HCT116 (cell line): ENCODE data around the gene IGF2R. TPM values are rescaled to one million over a fixed set of nuclear protein-coding genes. Genes with fewer than 3 reads are reported as not detected.

Experiments used
- ATAC-seq: fragments of 200-7000 bp; cut with Tn5 transposase; 2 replicates; pipeline ENCODE4 v1.9.1; 2020; ENCODE audit warnings: mild to moderate bottlenecking, moderate library complexity
- BruUV-seq: library from RNA; stranded (reverse); fragments of 400-500 nt; replicated peaks from 2 replicates; lab custom pipeline; 2021; lab: Mats Ljungman, UMichigan
- CTCF ChIA-PET: fragments of 300-600 bp; sonication (Branson Sonifier 250); formaldehyde crosslinking; loops from one replicate; lab custom pipeline; 2021; ENCODE audit warnings: antibody characterized with exemption; lab: Charles Lee
- POLR2A ChIA-PET: fragments of 300-600, 350-600 bp; sonication (Branson Sonifier 250); formaldehyde crosslinking; loops from one replicate; lab custom pipeline; 2021; ENCODE audit warnings: antibody characterized with exemption; lab: Charles Lee
- RAD21 ChIA-PET, 2 experiments: fragments of 300-600 bp; sonication (Branson Sonifier 250); formaldehyde crosslinking; loops; one replicate each; lab custom pipeline; 2023; ENCODE audit warnings: low total read pairs in 2 of 2; ENCODE audit not compliant: uncharacterized antibody in 2 of 2, unreplicated experiment in 2 of 2, low non-redundant PET in 1 of 2; lab: Charles Lee
- DNase-seq: peaks from one replicate; pipeline ENCODE4 v3.0.0-alpha.2; 2010; ENCODE audit warnings: low read depth, low spot score
- H2AFZ ChIP-seq: fragments of 200-600 bp; shearing (Covaris generic), sonication (generic); 2 replicates; pipeline ENCODE4 v1.6.1; 2017; ENCODE audit warnings: low read depth, mixed run types, mixed read lengths, antibody characterized with exemption, low read length; ENCODE audit not compliant: poor library complexity, severe bottlenecking
- H3K27ac ChIP-seq: 2 replicates; pipeline ENCODE4 v1.5.1; 2012; ENCODE audit warnings: low read depth, low read length
- H3K27me3 ChIP-seq: fragments of 200-600 bp; sonication (generic); 2 replicates; pipeline ENCODE4 v1.6.1; 2016; ENCODE audit warnings: mixed run types, low read length, mixed read lengths; ENCODE audit not compliant: insufficient read depth
- H3K36me3 ChIP-seq, 2 experiments: fragments of 200-500 bp in 1 of 2; fragments of 200-600 bp in 1 of 2; sonication (Bioruptor generic) in 1 of 2; sonication (generic) in 1 of 2; 2 replicates each; pipeline versions ENCODE4 v1.5.1 to v1.6.1; 2014 to 2016; ENCODE audit warnings: low read length in 2 of 2, inconsistent platforms in 1 of 2, mixed read lengths in 1 of 2, mixed run types in 1 of 2; ENCODE audit not compliant: insufficient read depth in 2 of 2, control insufficient read depth in 1 of 2
- H3K4me1 ChIP-seq, 2 experiments: fragments of 200-600 bp in 1 of 2; sonication (generic) in 1 of 2; 2 replicates each; pipeline versions ENCODE4 v1.5.1 to v1.6.1; 2012 to 2017; ENCODE audit warnings: low read length in 2 of 2, inconsistent platforms in 1 of 2, mild to moderate bottlenecking in 1 of 2, mixed read lengths in 1 of 2, mixed run types in 1 of 2, moderate library complexity in 1 of 2; ENCODE audit not compliant: insufficient read depth in 2 of 2, control insufficient read depth in 1 of 2
- H3K4me2 ChIP-seq: fragments of 200-600 bp; sonication (generic); 2 replicates; pipeline ENCODE4 v1.6.1; 2017; ENCODE audit warnings: mixed run types, low read length, mixed read lengths
- H3K4me3 ChIP-seq, 2 experiments: fragments of 200-600 bp in 1 of 2; sonication (generic) in 1 of 2; replicated peaks in 1 of 2; 2 replicates each; pipeline ENCODE4 v1.5.1; 2011 to 2016; ENCODE audit warnings: low read length in 2 of 2, control low read depth in 1 of 2, low read depth in 1 of 2, mild to moderate bottlenecking in 1 of 2, mixed read lengths in 1 of 2, mixed run types in 1 of 2
- H3K79me2 ChIP-seq: fragments of 200-600 bp; sonication (generic); 2 replicates; pipeline ENCODE4 v1.6.1; 2017; ENCODE audit warnings: mild to moderate bottlenecking, mixed run types, low read length, moderate library complexity, mixed read lengths; ENCODE audit not compliant: insufficient read depth
- H3K9ac ChIP-seq: fragments of 200-600 bp; sonication (generic); 2 replicates; pipeline ENCODE4 v1.6.1; 2016; ENCODE audit warnings: low read length, mixed read lengths
- H3K9me2 ChIP-seq: fragments of 200-600 bp; sonication (generic), shearing (Covaris generic); 2 replicates; pipeline ENCODE4 v1.6.1; 2017; ENCODE audit warnings: mixed run types, mild to moderate bottlenecking, moderate library complexity; ENCODE audit not compliant: insufficient read depth
- H3K9me3 ChIP-seq, 2 experiments: fragments of 200-500 bp in 1 of 2; fragments of 200-600 bp in 1 of 2; sonication (Bioruptor generic) in 1 of 2; sonication (generic) in 1 of 2; 2 replicates each; pipeline ENCODE4 v1.6.1; 2014 to 2017; ENCODE audit warnings: low read length in 2 of 2, mixed read lengths in 2 of 2, inconsistent platforms in 1 of 2, low read depth in 1 of 2, mild to moderate bottlenecking in 1 of 2, mixed run types in 1 of 2, moderate library complexity in 1 of 2; ENCODE audit not compliant: control insufficient read depth in 1 of 2, insufficient read depth in 1 of 2
- H4K20me1 ChIP-seq: fragments of 200-600 bp; sonication (generic), shearing (Covaris generic); 2 replicates; pipeline ENCODE4 v1.6.1; 2017; ENCODE audit warnings: mixed run types, mild to moderate bottlenecking, moderate library complexity; ENCODE audit not compliant: insufficient read depth
- ATF3 ChIP-seq: IDR thresholded peaks from 2 replicates; pipeline ENCODE4 v1.6.1; 2012
- CBX3 ChIP-seq: IDR thresholded peaks from 2 replicates; pipeline ENCODE4 v1.6.1; 2012; ENCODE audit warnings: low read depth
- CEBPB ChIP-seq: IDR thresholded peaks from 2 replicates; pipeline ENCODE4 v1.6.1; 2012; ENCODE audit warnings: low read depth
- CTCF ChIP-seq, 3 experiments: fragments of 200-600 bp in 1 of 3; sonication (generic) in 1 of 3; IDR thresholded peaks in 2 of 3; conservative IDR thresholded peaks in 1 of 3; 2 replicates each; pipeline ENCODE4 v1.5.1; 2012 to 2017; ENCODE audit warnings: low read depth in 2 of 3, low read length in 2 of 3, antibody characterized with exemption in 1 of 3, borderline replicate concordance in 1 of 3, control low read depth in 1 of 3, mild to moderate bottlenecking in 1 of 3, mixed read lengths in 1 of 3, mixed run types in 1 of 3, moderate library complexity in 1 of 3; ENCODE audit not compliant: insufficient read depth in 1 of 3
- EGR1 ChIP-seq: IDR thresholded peaks from 2 replicates; pipeline ENCODE4 v1.6.1; 2012; ENCODE audit warnings: low read depth
- ELF1 ChIP-seq: IDR thresholded peaks from 2 replicates; pipeline ENCODE4 v1.6.1; 2012; ENCODE audit warnings: low read depth, borderline replicate concordance
- EZH2 ChIP-seq: fragments of 200-600 bp; sonication (generic); IDR thresholded peaks from 2 replicates; pipeline ENCODE4 v1.6.1; 2017; ENCODE audit warnings: antibody characterized with exemption, mixed run types
- EZH2phosphoT487 ChIP-seq: fragments of 200-600 bp; IDR thresholded peaks from 2 replicates; pipeline ENCODE4 v1.6.1; 2018; ENCODE audit warnings: antibody characterized with exemption, borderline replicate concordance
- FOSL1 ChIP-seq: IDR thresholded peaks from 2 replicates; pipeline ENCODE4 v1.6.1; 2012; ENCODE audit warnings: low read depth
- MAX ChIP-seq: IDR thresholded peaks from 2 replicates; pipeline ENCODE4 v1.6.1; 2012
- POLR2A ChIP-seq: IDR thresholded peaks from 2 replicates; pipeline ENCODE4 v1.7.0; 2011; ENCODE audit warnings: borderline replicate concordance; ENCODE audit not compliant: insufficient read depth, insufficient read length; ENCODE audit errors: extremely low read depth
- POLR2AphosphoS5 ChIP-seq: IDR thresholded peaks from 2 replicates; pipeline ENCODE4 v1.6.1; 2011; ENCODE audit warnings: mild to moderate bottlenecking, low read depth, low read length, moderate library complexity
- RAD21 ChIP-seq: IDR thresholded peaks from 2 replicates; pipeline ENCODE4 v1.6.1; 2012; ENCODE audit warnings: low read depth, mild to moderate bottlenecking
- REST ChIP-seq: IDR thresholded peaks from 2 replicates; pipeline ENCODE4 v1.6.1; 2012; ENCODE audit warnings: low read depth
- SIN3A ChIP-seq: IDR thresholded peaks from 2 replicates; pipeline ENCODE4 v1.6.1; 2012; ENCODE audit warnings: low read depth
- SRF ChIP-seq: IDR thresholded peaks from 2 replicates; pipeline ENCODE4 v1.6.1; 2012; ENCODE audit warnings: low read depth
- TCF7L2 ChIP-seq: IDR thresholded peaks from 2 replicates; pipeline ENCODE4 v1.7.0; 2011; ENCODE audit warnings: borderline replicate concordance, inconsistent platforms; ENCODE audit not compliant: insufficient read depth, insufficient read length; ENCODE audit errors: extremely low read depth
- ZBTB33 ChIP-seq: IDR thresholded peaks from 2 replicates; pipeline ENCODE4 v1.6.1; 2011; ENCODE audit warnings: mild to moderate bottlenecking, low read length, moderate library complexity; ENCODE audit not compliant: insufficient replicate concordance; ENCODE audit errors: extremely low read depth
- ZFX ChIP-seq: fragments of 450-650 bp; IDR thresholded peaks from 2 replicates; pipeline ENCODE4 v1.6.1; 2017
- ZNF274 ChIP-seq: fragments of 200-500 bp; sonication (Bioruptor generic); IDR thresholded peaks from 2 replicates; pipeline ENCODE4 v1.6.1; 2014; ENCODE audit warnings: mild to moderate bottlenecking, low read depth, low read length, inconsistent platforms
- intact Hi-C: fragments of 100-400 bp; cut with micrococcal nuclease; formaldehyde crosslinking; loops from 2 replicates; pipeline ENCODE4 v1.10.0; 2022
- total RNA-seq: library from RNA; stranded (reverse); gene quantifications from one replicate; pipeline ENCODE4 v1.2.1, GENCODE V29; 2021; ENCODE audit not compliant: unreplicated experiment

The IGF2R gene
- total RNA-seq, 1 experiment from 2014 or later: 37.0 TPM

- H3K9me2 ChIP-seq: no peaks in the 10 kb centered on the region
- H3K9me3 ChIP-seq: no peaks in the 10 kb centered on the region
- H3K9ac ChIP-seq: no peak overlapping the region
- ATAC-seq (no peak), DNase-seq (no peak)
- ChIA-PET POLR2A (no interaction called here), RAD21 (no interaction called here), CTCF (no interaction called here)
- BruUV-seq: no TSS peak
- H3K36me3 ChIP-seq: peaks cover 9 to 39% of the 10 kb centered on the region in 2 experiments; a peak in 3 of 4 replicates
- intact Hi-C loops: no loop called here
- no peaks in the 10 kb centered on the region for H3K27me3 ChIP-seq
- no peak for TF ChIP-seq CEBPB
- TF ChIP-seq ZBTB33: no peak
- TF ChIP-seq ELF1: no peak
- no peak for TF ChIP-seq REST
- no peak for TF ChIP-seq SIN3A
- no peak for TF ChIP-seq ZNF274
- no peak for TF ChIP-seq CTCF (IDR thresholded peaks at IDR 0.05 in 2 of 3, conservative IDR thresholded peaks at IDR 0.05 in 1 of 3; ENCODE audit: borderline replicate concordance in 1 of 3, insufficient read depth in 1 of 3, low read depth in 2 of 3, low read length in 2 of 3)
- TF ChIP-seq POLR2AphosphoS5: no peak
- no peak for TF ChIP-seq SRF
- TF ChIP-seq EZH2phosphoT487: no peak
- TF ChIP-seq TCF7L2: no peak
- no peak for TF ChIP-seq ATF3
- no peak for TF ChIP-seq EGR1
- no peak for TF ChIP-seq RAD21
- no peak for TF ChIP-seq CBX3
- no peak for TF ChIP-seq EZH2
- TF ChIP-seq MAX: no peak
- TF ChIP-seq FOSL1: no peak
- no peak for TF ChIP-seq ZFX
- TF ChIP-seq POLR2A: no peak
- H2AFZ ChIP-seq: no peak overlapping the region
- no peak overlapping the region for H3K4me3 ChIP-seq
- H3K4me2 ChIP-seq: no peak overlapping the region
- no peak overlapping the region for H3K27ac ChIP-seq
- no peaks in the 10 kb centered on the region for H3K79me2 ChIP-seq
- H4K20me1 ChIP-seq: no peaks in the 10 kb centered on the region
- H3K4me1 ChIP-seq: no peaks in the 10 kb centered on the region
Observed at GRCh38 chr6:160049346-160049745, 80.5 kb downstream of the IGF2R start.
